HUDEP-2 (cell line): Measurements from ENCODE around the gene TNPO2.
"Not testable (repeated sequence)": the region's sequence is repeated elsewhere in the genome, so short reads cannot be mapped to it uniquely, and the experiment has no call there.

Experiments used
- DNase-seq, 76 experiments: peaks; one replicate each; lab custom pipeline; 2025; ENCODE audit not compliant: unreplicated experiment in 76 of 76; lab: John Stamatoyannopoulos, UW

TNPO2 gene

GRCh38 chr19:12681074-12681987, 42.4 kb downstream of the TNPO2 start, which contains the start of gene DHPS:
DHPS (minus strand) TSS chr19:12681880; CDS start chr19:12681766, 114 bp downstream.
- DNase-seq: peak; percentile 53 to 97 (median 93)

GRCh38 chr19:12680034-12680433, 43.7 kb downstream of the TNPO2 start:
- no peak for DNase-seq

GRCh38 chr19:12678039-12678438, 45.7 kb downstream of the TNPO2 start:
- DNase-seq: not testable (repeated sequence)

- DNase-seq: no peak
These were observed 46.8 kb downstream of the TNPO2 start for GRCh38 chr19:12676928-12677327.

- peak in 73 of 76 experiments; percentile 39 to 96 (median 83) for DNase-seq
These were observed 47.3 kb downstream of the TNPO2 start for GRCh38 chr19:12676384-12676792.

GRCh38 chr19:12675940-12676339, 47.8 kb downstream of the TNPO2 start:
- DNase-seq: no peak

GRCh38 chr19:12675399-12675798, 48.3 kb downstream of the TNPO2 start:
- no peak for DNase-seq

- DNase-seq: no peak
These were observed 51.0 kb downstream of the TNPO2 start for GRCh38 chr19:12672744-12673143.

GRCh38 chr19:12670159-12670928, 53.4 kb downstream of the TNPO2 start:
- DNase-seq: no peak

- DNase-seq: peak in 72 of 76 experiments; percentile 10 to 94 (median 70)
These were observed 54.2 kb downstream of the TNPO2 start for GRCh38 chr19:12669270-12670158.

GRCh38 chr19:12668932-12669269, 54.8 kb downstream of the TNPO2 start:
- DNase-seq: peak in 61 of 76 experiments; percentile 10 to 94 (median 60)

GRCh38 chr19:12668346-12668745, 55.4 kb downstream of the TNPO2 start:
- DNase-seq: no peak

GRCh38 chr19:12667731-12668302, 55.9 kb downstream of the TNPO2 start:
- DNase-seq: peak in 13 of 76 experiments; percentile 8 to 53 (median 17)

- peak in 65 of 76 experiments; percentile 3 to 84 (median 65) for DNase-seq
These were observed 57.3 kb downstream of the TNPO2 start, which contains the start of the genes MAN2B1 and WDR83 for GRCh38 chr19:12666265-12667048. MAN2B1 (minus strand) TSS chr19:12666742; CDS start chr19:12666701, 41 bp downstream. WDR83 (plus strand) TSS chr19:12666807; CDS start chr19:12669791, 2,984 bp downstream.

- no peak for DNase-seq
These were observed 58.0 kb downstream of the TNPO2 start for GRCh38 chr19:12665671-12666264.

- no peak for DNase-seq
These were observed 58.5 kb downstream of the TNPO2 start for GRCh38 chr19:12665281-12665573.

- peak in 59 of 76 experiments; percentile 14 to 75 (median 40) for DNase-seq
These were observed 59.1 kb downstream of the TNPO2 start for GRCh38 chr19:12664406-12665280.

- DNase-seq: no peak
These were observed 62.8 kb downstream of the TNPO2 start for GRCh38 chr19:12660980-12661379.
